IMR-90 (cell line): Measurements from ENCODE around the gene ADGRV1. TPM values are rescaled to one million over a fixed set of nuclear protein-coding genes. Genes with fewer than 3 reads are reported as not detected.

Source experiments
- ATAC-seq: fragments of 200-7000 bp; cut with Tn5 transposase; 2 replicates; pipeline ENCODE4 v1.9.1; 2020; ENCODE audit warnings: low read depth, mild to moderate bottlenecking, moderate library complexity
- BruUV-seq: library from RNA; stranded (reverse); fragments of 400-500 nt; replicated peaks from 2 replicates; lab custom pipeline; 2021; lab: Mats Ljungman, UMichigan
- CTCF ChIA-PET: fragments of 300-600 bp; formaldehyde crosslinking; extraction: SDS; loops from one replicate; lab custom pipeline; 2021; ENCODE audit warnings: antibody characterized with exemption; lab: Yijun Ruan, JAX
- POLR2A ChIA-PET: fragments of 300-600 bp; sonication (Branson Sonifier 250); formaldehyde crosslinking; loops from one replicate; lab custom pipeline; 2022; ENCODE audit warnings: antibody characterized with exemption; ENCODE audit not compliant: unreplicated experiment; lab: Charles Lee
- DNase-seq: peaks from one replicate; pipeline ENCODE4 v3.0.0; 2013
- H2AFZ ChIP-seq: replicated peaks from 2 replicates; pipeline ENCODE3; 2013; ENCODE audit warnings: low read length, mild to moderate bottlenecking; ENCODE audit not compliant: poor library complexity
- H2AK5ac ChIP-seq: 2 replicates; pipeline ENCODE4 v1.6.1; 2013; ENCODE audit warnings: low read depth, low read length, inconsistent platforms
- H2AK9ac ChIP-seq: replicated peaks from 2 replicates; pipeline ENCODE3; 2013; ENCODE audit warnings: mild to moderate bottlenecking, low read depth, low read length, moderate library complexity; ENCODE audit not compliant: poor library complexity
- H2BK120ac ChIP-seq: 2 replicates; pipeline ENCODE4 v1.6.1; 2013; ENCODE audit warnings: low read depth, low read length, inconsistent platforms
- H2BK15ac ChIP-seq: 3 replicates; pipeline ENCODE4 v1.6.1; 2013; ENCODE audit warnings: low read depth, low read length, inconsistent platforms
- H2BK20ac ChIP-seq: 2 replicates; pipeline ENCODE4 v1.6.1; 2013; ENCODE audit warnings: low read depth, mild to moderate bottlenecking, inconsistent platforms, low read length, moderate library complexity
- H2BK5ac ChIP-seq: 2 replicates; pipeline ENCODE4 v1.6.1; 2013; ENCODE audit warnings: mild to moderate bottlenecking, low read depth, low read length, inconsistent platforms; ENCODE audit not compliant: poor library complexity, severe bottlenecking
- H3K14ac ChIP-seq: replicated peaks from 2 replicates; pipeline ENCODE4 v1.6.1; 2013; ENCODE audit warnings: low read depth, low read length, inconsistent platforms
- H3K18ac ChIP-seq: 2 replicates; pipeline ENCODE4 v1.6.1; 2013; ENCODE audit warnings: low read depth, low read length, control low read depth
- H3K23ac ChIP-seq: 2 replicates; pipeline ENCODE4 v1.6.1; 2013; ENCODE audit warnings: low read depth, low read length, inconsistent platforms
- H3K27ac ChIP-seq: 2 replicates; pipeline ENCODE4 v1.5.1; 2013; ENCODE audit warnings: mild to moderate bottlenecking, control low read depth, low read length; ENCODE audit not compliant: insufficient read depth
- H3K27me3 ChIP-seq: 2 replicates; pipeline ENCODE4 v1.6.1; 2013; ENCODE audit warnings: low read length; ENCODE audit not compliant: control insufficient read depth, insufficient read depth
- H3K36me3 ChIP-seq: 2 replicates; pipeline ENCODE4 v1.6.1; 2013; ENCODE audit warnings: low read length, mixed read lengths; ENCODE audit not compliant: control insufficient read depth, insufficient read depth
- H3K4ac ChIP-seq: 2 replicates; pipeline ENCODE4 v1.6.1; 2013; ENCODE audit warnings: low read depth, low read length, inconsistent platforms
- H3K4me1 ChIP-seq: 2 replicates; pipeline ENCODE4 v1.6.1; 2013; ENCODE audit warnings: low read length, mixed read lengths; ENCODE audit not compliant: control insufficient read depth, insufficient read depth
- H3K4me2 ChIP-seq: 2 replicates; pipeline ENCODE4 v1.6.1; 2013; ENCODE audit warnings: low read depth, mild to moderate bottlenecking, control low read depth, low read length, moderate library complexity
- H3K4me3 ChIP-seq: 2 replicates; pipeline ENCODE4 v1.5.1; 2013; ENCODE audit warnings: low read depth, mild to moderate bottlenecking, control low read depth, low read length, moderate library complexity; ENCODE audit not compliant: insufficient read depth
- H3K56ac ChIP-seq: 2 replicates; pipeline ENCODE4 v1.6.1; 2013; ENCODE audit warnings: low read length, inconsistent platforms; ENCODE audit not compliant: insufficient read depth; ENCODE audit errors: extremely low read depth
- H3K79me1 ChIP-seq, 2 experiments: 2 replicates each; pipeline ENCODE4 v1.6.1; 2013; ENCODE audit warnings: low read length in 2 of 2, inconsistent platforms in 1 of 2, low read depth in 1 of 2
- H3K9ac ChIP-seq: 2 replicates; pipeline ENCODE4 v1.6.1; 2013; ENCODE audit warnings: low read depth, low read length, control low read depth
- H3K9me1 ChIP-seq: 2 replicates; pipeline ENCODE4 v1.6.1; 2013; ENCODE audit warnings: low read length, inconsistent platforms; ENCODE audit not compliant: insufficient read depth
- H3K9me3 ChIP-seq: 2 replicates; pipeline ENCODE4 v1.6.1; 2013; ENCODE audit warnings: low read length; ENCODE audit not compliant: control insufficient read depth, insufficient read depth
- H4K20me1 ChIP-seq: 2 replicates; pipeline ENCODE4 v1.6.1; 2013; ENCODE audit warnings: low read length, inconsistent platforms; ENCODE audit not compliant: insufficient read depth
- H4K5ac ChIP-seq: 2 replicates; pipeline ENCODE4 v1.6.1; 2013; ENCODE audit warnings: mild to moderate bottlenecking, low read depth, low read length, control low read depth
- H4K8ac ChIP-seq, 2 experiments: 2 replicates each; pipeline ENCODE4 v1.6.1; 2013; ENCODE audit warnings: low read depth in 2 of 2, low read length in 2 of 2, control low read depth in 1 of 2, inconsistent platforms in 1 of 2
- H4K91ac ChIP-seq: 2 replicates; pipeline ENCODE4 v1.6.1; 2013; ENCODE audit warnings: low read depth, low read length, inconsistent platforms; ENCODE audit not compliant: insufficient read depth
- BHLHE40 ChIP-seq: fragments of 150-350 bp; IDR thresholded peaks from 2 replicates; pipeline ENCODE4 v1.6.1; 2016; ENCODE audit warnings: mild to moderate bottlenecking, low read depth, low read length
- CEBPB ChIP-seq: IDR thresholded peaks from 2 replicates; pipeline ENCODE4 v1.6.1; 2012; ENCODE audit warnings: low read depth, low read length, improper control_type of control experiment
- CHD1 ChIP-seq: IDR thresholded peaks from 2 replicates; pipeline ENCODE4 v1.6.1; 2012; ENCODE audit warnings: low read depth, low read length, improper control_type of control experiment
- CTCF ChIP-seq: conservative IDR thresholded peaks from 2 replicates; pipeline ENCODE4 v1.5.1; 2012; ENCODE audit warnings: mild to moderate bottlenecking, low read depth, low read length, improper control_type of control experiment
- ELK1 ChIP-seq: fragments of 150-350 bp; IDR thresholded peaks from 2 replicates; pipeline ENCODE4 v1.6.1; 2016; ENCODE audit warnings: low read depth, mild to moderate bottlenecking, low read length, moderate library complexity, borderline replicate concordance
- FOS ChIP-seq: fragments of 150-350 bp; IDR thresholded peaks from 2 replicates; pipeline ENCODE4 v1.6.1; 2016; ENCODE audit warnings: low read depth, low read length
- MAFK ChIP-seq: IDR thresholded peaks from 2 replicates; pipeline ENCODE4 v1.6.1; 2012; ENCODE audit warnings: low read depth, low read length, improper control_type of control experiment
- MAZ ChIP-seq: IDR thresholded peaks from 2 replicates; pipeline ENCODE4 v1.6.1; 2012; ENCODE audit warnings: low read depth, mild to moderate bottlenecking, low read length, improper control_type of control experiment, moderate library complexity, borderline replicate concordance
- MXI1 ChIP-seq: IDR thresholded peaks from 2 replicates; pipeline ENCODE4 v1.6.1; 2012; ENCODE audit warnings: low read depth, mild to moderate bottlenecking, low read length, moderate library complexity, borderline replicate concordance
- NFE2L2 ChIP-seq: fragments of 150-350 bp; IDR thresholded peaks from 2 replicates; pipeline ENCODE4 v1.6.1; 2016; ENCODE audit warnings: low read depth, mild to moderate bottlenecking, low read length
- POLR2A ChIP-seq: IDR thresholded peaks from 2 replicates; pipeline ENCODE4 v1.6.1; 2012; ENCODE audit warnings: mild to moderate bottlenecking, low read depth, low read length
- RAD21 ChIP-seq: IDR thresholded peaks from 2 replicates; pipeline ENCODE4 v1.6.1; 2012; ENCODE audit warnings: low read length, improper control_type of control experiment
- RCOR1 ChIP-seq: IDR thresholded peaks from 2 replicates; pipeline ENCODE4 v1.6.1; 2012; ENCODE audit warnings: mild to moderate bottlenecking, low read length, improper control_type of control experiment; ENCODE audit not compliant: insufficient replicate concordance
- RFX5 ChIP-seq: IDR thresholded peaks from 2 replicates; pipeline ENCODE4 v1.8.0; 2012; ENCODE audit warnings: low read depth, mild to moderate bottlenecking, low read length, moderate library complexity
- SMC3 ChIP-seq: fragments of 150-350 bp; IDR thresholded peaks from 2 replicates; pipeline ENCODE4 v1.6.1; 2016; ENCODE audit warnings: low read depth, mild to moderate bottlenecking, antibody characterized with exemption, low read length, moderate library complexity
- WGBS, 2 experiments: methylation state at CpG; one replicate each; pipeline versions ENCODE4 v1.1.5 to v1.1.7; 2013; ENCODE audit warnings: missing lambda C conversion rate in 2 of 2; ENCODE audit not compliant: insufficient read length in 1 of 2; ENCODE audit errors: extremely low coverage in 2 of 2; 5-methylcytosine and 5-hydroxymethylcytosine counted together
- dilution Hi-C: fragments of 300-500 bp; cut with HindIII; formaldehyde crosslinking; loops from one replicate; pipeline ENCODE4 v1.14.3; 2018; ENCODE audit warnings: low sequenced_read_pairs; ENCODE audit not compliant: unreplicated experiment
- in situ Hi-C: fragments of 300-500 bp; cut with MboI; formaldehyde crosslinking; loops from 3 replicates; pipeline ENCODE4 v1.14.3; 2019; ENCODE audit warnings: low sequenced_read_pairs, inconsistent platforms, mixed read lengths
- intact Hi-C: fragments of 100-400 bp; cut with micrococcal nuclease; formaldehyde crosslinking; loops from 2 replicates; pipeline ENCODE4 v1.10.0; 2022
- polyA plus RNA-seq, 3 experiments: library from polyadenylated mRNA; depleted of rRNA; stranded (reverse); fragments of >200 nt; gene quantifications; 2 replicates each; pipeline ENCODE4 v1.2.3, GENCODE V29; 2012; ENCODE audit warnings: low replicate concordance in 1 of 3
- total RNA-seq: library from RNA; depleted of rRNA; stranded (reverse); fragments of >200 nt; gene quantifications from 2 replicates; pipeline ENCODE4 v1.2.3, GENCODE V29; 2012
- TF ChIP-seq, protein P1 (sequence below): fragments of 150-350 bp; IDR thresholded peaks from 2 replicates; pipeline ENCODE4 v1.6.1; 2017; ENCODE audit warnings: mild to moderate bottlenecking, antibody characterized with exemption, low read length, low read depth

ADGRV1 gene
- total and polyA plus RNA-seq, 2 of the 4 experiments (the other 2 are of a cell fraction) = under 0.01 TPM; not detected in 1

GRCh38 chr5:90632791-90633190 is 74.2 kb downstream of the ADGRV1 start:
- Histone ChIP-seq H3K9me1 (no peaks in the 10 kb centered on the region), H3K18ac (no peak overlapping the region), H3K27ac (no peak overlapping the region), H3K4ac (no peak overlapping the region), H3K4me1 (no peaks in the 10 kb centered on the region), H2AFZ (no peak overlapping the region), H4K8ac (no peak overlapping the region), H4K20me1 (no peaks in the 10 kb centered on the region), H3K36me3 (no peaks in the 10 kb centered on the region), H4K5ac (no peak overlapping the region), H3K79me1 (no peaks in the 10 kb centered on the region), H3K9me3 (no peaks in the 10 kb centered on the region), H2BK15ac (no peak overlapping the region), H2BK120ac (no peak overlapping the region), H4K91ac (no peak overlapping the region), H3K27me3 (no peaks in the 10 kb centered on the region), H2AK5ac (no peak overlapping the region), H3K56ac (no peak overlapping the region), H3K14ac (no peak overlapping the region), H2BK20ac (no peak overlapping the region), H2AK9ac (no peak overlapping the region), H3K4me3 (no peak overlapping the region), H2BK5ac (no peak overlapping the region), H3K4me2 (no peak overlapping the region), H3K23ac (no peak overlapping the region), H3K9ac (no peak overlapping the region)
- ChIA-PET POLR2A (no interaction called here), CTCF (no interaction called here)
- DNase-seq (no peak), ATAC-seq (no peak)
- dilution Hi-C loops (no loop called here), in situ Hi-C loops (no loop called here), intact Hi-C loops (no loop called here)
- no TSS peak for BruUV-seq
- WGBS, 2 experiments = no CpG with 5 or more reads among the region's 2 CpGs
- no peak for TF ChIP-seq POLR2A
- TF ChIP-seq MXI1 = no peak
- TF ChIP-seq, protein P1, sequence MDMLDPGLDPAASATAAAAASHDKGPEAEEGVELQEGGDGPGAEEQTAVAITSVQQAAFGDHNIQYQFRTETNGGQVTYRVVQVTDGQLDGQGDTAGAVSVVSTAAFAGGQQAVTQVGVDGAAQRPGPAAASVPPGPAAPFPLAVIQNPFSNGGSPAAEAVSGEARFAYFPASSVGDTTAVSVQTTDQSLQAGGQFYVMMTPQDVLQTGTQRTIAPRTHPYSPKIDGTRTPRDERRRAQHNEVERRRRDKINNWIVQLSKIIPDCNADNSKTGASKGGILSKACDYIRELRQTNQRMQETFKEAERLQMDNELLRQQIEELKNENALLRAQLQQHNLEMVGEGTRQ = no peak
- no peak for TF ChIP-seq SMC3
- TF ChIP-seq CEBPB = no peak
- no peak for TF ChIP-seq MAFK
- TF ChIP-seq RCOR1 = no peak
- TF ChIP-seq ELK1 = no peak
- TF ChIP-seq FOS = no peak
- TF ChIP-seq MAZ = no peak
- no peak for TF ChIP-seq RAD21
- no peak for TF ChIP-seq CTCF
- no peak for TF ChIP-seq RFX5
- no peak for TF ChIP-seq CHD1
- no peak for TF ChIP-seq BHLHE40
- no peak for TF ChIP-seq NFE2L2
